H1 (cell line): ENCODE data around the gene WDR37. TPM values are rescaled to one million over a fixed set of nuclear protein-coding genes. Genes with fewer than 3 reads are reported as not detected.

Source experiments
- JUND ChIP-seq: IDR thresholded peaks from 2 replicates; pipeline ENCODE4 v1.6.1; 2011; ENCODE audit warnings: mild to moderate bottlenecking, improper control_type of control experiment, low read length
- KDM4A ChIP-seq: IDR thresholded peaks from one replicate; pipeline ENCODE4 v1.7.1; 2012; ENCODE audit warnings: low read depth, mild to moderate bottlenecking, moderate library complexity, low read length, inconsistent platforms; ENCODE audit not compliant: severe bottlenecking
- polyA plus RNA-seq, 7 experiments: library from polyadenylated mRNA; depleted of rRNA in 3 of 7; stranded (reverse) in 5 of 7; unstranded in 2 of 7; fragments of >200 nt in 5 of 7; fragments of 200-250 nt in 2 of 7; gene quantifications; 1 replicate in 5 of 7; 2 replicates in 1 of 7; 4 replicates in 1 of 7; pipeline versions ENCODE4 v1.2.1 to v1.2.3, GENCODE V29; 2011 to 2013; ENCODE audit warnings: missing spikeins in 2 of 7, mixed read lengths in 2 of 7
- total RNA-seq: library from RNA; stranded (reverse); fragmentation: NEBNext Ultra II Directional; extraction: Animal tissue kit (Norgen Biotek cat#: 25700); gene quantifications from 2 replicates; pipeline ENCODE4 v1.2.1, GENCODE V29; 2021
- TF ChIP-seq, protein P1 (sequence below): IDR thresholded peaks from 2 replicates; pipeline ENCODE4 v1.6.1; 2012; ENCODE audit warnings: inconsistent platforms

WDR37 gene
- total and polyA plus RNA-seq, 2 of the 8 experiments (the other 6 are each of a cell fraction or from before 2014, with no cell fraction given), result 9.6 to 12.0 TPM

DNA sequence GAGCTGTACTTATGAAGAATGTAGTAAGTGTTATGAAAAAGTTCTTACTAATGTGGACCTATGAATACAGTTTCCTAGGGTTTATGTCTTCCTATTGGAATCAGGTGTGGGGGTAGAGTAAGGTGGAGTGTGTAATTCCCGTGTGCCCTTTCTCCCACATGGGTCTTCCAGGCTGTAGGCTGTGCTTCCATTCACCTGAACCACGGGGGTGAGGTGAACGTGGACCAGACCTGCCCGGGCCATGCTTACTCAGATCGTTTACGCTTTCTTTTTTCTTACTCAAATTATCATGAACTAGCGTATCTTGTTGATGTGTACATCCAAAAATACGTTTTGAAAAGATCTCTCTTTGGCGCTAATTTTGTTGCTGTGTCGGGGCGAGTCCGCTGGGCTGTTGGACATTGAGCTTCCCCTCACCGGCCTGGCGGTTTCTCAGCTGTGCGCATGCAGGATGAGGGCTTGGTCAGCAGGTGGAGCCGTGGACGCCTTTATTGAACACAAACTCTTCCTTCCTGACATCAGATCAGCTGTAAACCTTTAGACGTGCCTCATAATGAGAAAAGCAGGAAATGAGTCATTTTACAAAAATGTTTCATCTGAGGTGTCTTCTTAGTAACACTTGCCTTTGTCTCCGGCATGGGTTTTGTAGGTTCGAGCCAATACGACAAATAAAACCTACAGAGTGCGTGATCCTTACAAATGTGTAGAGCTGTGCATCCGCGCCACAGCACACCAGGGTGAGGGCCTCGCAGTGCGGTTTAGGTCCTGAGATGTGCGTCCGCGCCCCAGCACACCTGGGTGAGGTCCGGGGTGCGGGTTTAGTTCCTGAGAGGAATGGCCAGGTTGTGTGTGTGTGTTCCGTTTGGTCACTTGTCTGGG is 53.8 kb downstream of the WDR37 start (continued):
- TF ChIP-seq KDM4A (no peak), JUND (peak; percentile 72)
- TF ChIP-seq, protein P1, sequence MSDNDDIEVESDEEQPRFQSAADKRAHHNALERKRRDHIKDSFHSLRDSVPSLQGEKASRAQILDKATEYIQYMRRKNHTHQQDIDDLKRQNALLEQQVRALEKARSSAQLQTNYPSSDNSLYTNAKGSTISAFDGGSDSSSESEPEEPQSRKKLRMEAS, result 0 out of 2 replicates have a peak, but pooled peaks have one; percentile 24
